HepG2 (cell line): Measurements from ENCODE around the gene POFUT1. TPM values are rescaled to one million over a fixed set of nuclear protein-coding genes. Genes with fewer than 3 reads are reported as not detected.

Experiments
- ELF3 ChIP-seq: IDR thresholded peaks from 2 replicates; pipeline ENCODE4 v1.6.1; 2016; ENCODE audit warnings: missing genetic modification reagents, missing compliant biosample characterization
- FOXA3 ChIP-seq: IDR thresholded peaks from 2 replicates; pipeline ENCODE4 v1.6.1; 2016; ENCODE audit warnings: missing genetic modification reagents, missing compliant biosample characterization
- HCFC1 ChIP-seq: fragments of 150-350 bp; IDR thresholded peaks from 2 replicates; pipeline ENCODE4 v1.6.1; 2014; ENCODE audit warnings: low read depth, low read length
- KAT8 ChIP-seq: IDR thresholded peaks from 2 replicates; pipeline ENCODE4 v1.6.1; 2016; ENCODE audit warnings: missing genetic modification reagents, missing compliant biosample characterization
- KDM2A ChIP-seq: sonication (generic); formaldehyde crosslinking; IDR thresholded peaks from 2 replicates; pipeline ENCODE4 v1.4.0; 2020; ENCODE audit warnings: low read depth, missing genetic modification reagents, borderline replicate concordance
- MTA1 ChIP-seq: sonication (generic); formaldehyde crosslinking; IDR thresholded peaks from 2 replicates; pipeline ENCODE4 v1.4.0; 2020; ENCODE audit warnings: missing genetic modification reagents, mild to moderate bottlenecking, borderline replicate concordance
- NFE2L1 ChIP-seq: sonication (generic); formaldehyde crosslinking; IDR thresholded peaks from 2 replicates; pipeline ENCODE4 v1.4.0; 2020; ENCODE audit warnings: missing genetic modification reagents, mild to moderate bottlenecking, borderline replicate concordance
- POLR2A ChIP-seq, 2 experiments: IDR thresholded peaks; 2 replicates each; pipeline ENCODE4 v1.6.1; 2011; ENCODE audit warnings: low read depth in 2 of 2, low read length in 2 of 2, mild to moderate bottlenecking in 1 of 2, moderate library complexity in 1 of 2; ENCODE audit not compliant: insufficient read depth in 1 of 2
- RELA ChIP-seq: sonication (generic); formaldehyde crosslinking; IDR thresholded peaks from 2 replicates; pipeline ENCODE4 v1.4.0; 2020; ENCODE audit warnings: missing genetic modification reagents
- SUZ12 ChIP-seq: fragments of 150-350 bp; IDR thresholded peaks from 2 replicates; pipeline ENCODE4 v1.6.1; 2014; ENCODE audit warnings: low read depth, low read length
- TCF12 ChIP-seq, 2 experiments: fragments of 450-650 bp in 1 of 2; sonication (generic) in 1 of 2; formaldehyde crosslinking in 1 of 2; IDR thresholded peaks; 2 replicates each; pipeline versions ENCODE4 v1.6.1 to v1.8.0; 2017 to 2022; ENCODE audit warnings: antibody characterized with exemption in 1 of 2, mild to moderate bottlenecking in 1 of 2, missing genetic modification reagents in 1 of 2, moderate library complexity in 1 of 2
- ZNF33A ChIP-seq: sonication (generic); formaldehyde crosslinking; IDR thresholded peaks from 2 replicates; pipeline ENCODE4 v1.5.1; 2020; ENCODE audit warnings: missing genetic modification reagents, mild to moderate bottlenecking, moderate library complexity, borderline replicate concordance
- ZNF549 ChIP-seq: sonication (generic); formaldehyde crosslinking; IDR thresholded peaks from 2 replicates; pipeline ENCODE4 v1.5.0; 2020; ENCODE audit warnings: missing genetic modification reagents
- ZNF564 ChIP-seq: sonication (generic); formaldehyde crosslinking; IDR thresholded peaks from 2 replicates; pipeline ENCODE4 v1.8.1; 2023; ENCODE audit warnings: mild to moderate bottlenecking, missing genetic modification reagents
- ZNF75D ChIP-seq: sonication (generic); formaldehyde crosslinking; IDR thresholded peaks from 2 replicates; pipeline ENCODE4 v1.8.1; 2023; ENCODE audit warnings: missing genetic modification reagents, mild to moderate bottlenecking, borderline replicate concordance
- ZNF839 ChIP-seq: sonication (generic); formaldehyde crosslinking; IDR thresholded peaks from 2 replicates; pipeline ENCODE4 v1.4.0; 2020; ENCODE audit warnings: missing genetic modification reagents, mild to moderate bottlenecking, borderline replicate concordance
- polyA plus RNA-seq, 8 experiments: library from polyadenylated mRNA; depleted of rRNA in 3 of 8; stranded (reverse) in 7 of 8; unstranded in 1 of 8; fragments of >200 nt; fragmentation: Illumina TruSeq in 4 of 8; extraction: Trizol in 4 of 8; gene quantifications; 2 replicates each; pipeline versions ENCODE4 v1.2.1 to v1.2.3, GENCODE V29; 2011 to 2016; ENCODE audit warnings: low read depth in 4 of 8, missing spikeins in 1 of 8, mixed read lengths in 1 of 8; ENCODE audit not compliant: insufficient read depth in 1 of 8
- total RNA-seq, 5 experiments: library from RNA; depleted of rRNA; stranded (reverse); fragments of >200 nt; fragmentation: Illumina TruSeq; extraction: Trizol; gene quantifications; 2 replicates each; pipeline ENCODE4 v1.2.3, GENCODE V29; 2016; ENCODE audit warnings: low read depth in 1 of 5
- TF ChIP-seq, protein P1 (sequence below): IDR thresholded peaks from 2 replicates; pipeline ENCODE4 v1.6.1; 2016; ENCODE audit warnings: low read depth, borderline replicate concordance
- TF ChIP-seq, protein P2 (sequence below): IDR thresholded peaks from 2 replicates; pipeline ENCODE4 v1.6.1; 2016; ENCODE audit warnings: missing genetic modification reagents, missing compliant biosample characterization
- TF ChIP-seq, protein P3 (sequence below), 2 experiments: sonication (generic) in 1 of 2; formaldehyde crosslinking in 1 of 2; IDR thresholded peaks; 2 replicates each; pipeline versions ENCODE4 v1.6.1 to v1.9.0; 2014 to 2022; ENCODE audit warnings: antibody characterized with exemption in 1 of 2, borderline replicate concordance in 1 of 2, inconsistent platforms in 1 of 2, low read depth in 1 of 2, missing genetic modification reagents in 1 of 2
- TF ChIP-seq, protein P4 (sequence below): sonication (generic); formaldehyde crosslinking; IDR thresholded peaks from 2 replicates; pipeline ENCODE4 v1.8.1; 2023; ENCODE audit warnings: mild to moderate bottlenecking, missing genetic modification reagents

Gene POFUT1
- total and polyA plus RNA-seq, 2 of the 13 experiments (the other 11 are each of a cell fraction or from before 2014, with no cell fraction given): 35.5 to 58.3 TPM

DNA sequence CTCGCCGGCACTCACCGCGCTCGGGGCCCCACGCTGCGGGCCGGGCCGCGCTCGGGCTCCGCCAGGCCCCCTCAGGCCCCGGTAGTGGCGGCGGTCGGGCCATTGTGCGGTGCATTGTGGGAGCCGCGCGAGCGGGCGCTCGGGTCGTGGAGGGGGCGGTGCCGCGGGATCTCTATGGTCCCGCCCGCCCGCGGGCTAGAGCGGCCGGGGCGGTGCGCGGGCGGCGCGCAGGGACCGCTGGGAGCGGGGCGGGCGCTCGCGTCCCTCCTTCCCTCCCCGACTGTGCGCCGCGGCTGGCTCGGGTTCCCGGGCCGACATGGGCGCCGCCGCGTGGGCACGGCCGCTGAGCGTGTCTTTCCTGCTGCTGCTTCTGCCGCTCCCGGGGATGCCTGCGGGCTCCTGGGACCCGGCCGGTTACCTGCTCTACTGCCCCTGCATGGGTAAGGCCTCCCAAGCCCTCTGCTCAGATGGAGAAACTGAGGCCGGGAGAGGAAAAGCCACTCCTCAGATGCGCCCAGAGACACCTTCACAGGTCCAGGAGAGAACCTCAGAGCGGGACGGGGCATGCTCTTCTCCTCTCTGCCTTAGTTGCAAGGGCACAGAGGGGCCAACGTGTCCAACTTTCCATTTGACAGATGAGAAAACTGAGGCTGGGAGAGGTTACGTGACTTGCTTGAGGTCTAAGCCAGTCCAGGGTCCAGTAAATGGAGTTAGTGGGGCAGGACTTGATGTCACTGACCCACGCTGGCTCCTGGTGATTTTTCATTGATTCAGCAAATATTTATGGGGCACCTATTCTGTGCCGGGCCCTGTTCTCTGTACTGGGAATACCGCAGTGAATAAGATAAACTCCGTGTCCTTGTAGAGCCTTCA is at the start of gene POFUT1, which contains the start of gene PLAGL2 (continued):
- TF ChIP-seq, protein P1, sequence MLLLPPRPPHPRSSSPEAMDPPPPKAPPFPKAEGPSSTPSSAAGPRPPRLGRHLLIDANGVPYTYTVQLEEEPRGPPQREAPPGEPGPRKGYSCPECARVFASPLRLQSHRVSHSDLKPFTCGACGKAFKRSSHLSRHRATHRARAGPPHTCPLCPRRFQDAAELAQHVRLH (CRISPR knock-in tag): peak; percentile 69
- TF ChIP-seq FOXA3 (CRISPR knock-in tag) (peak; percentile 64), KAT8 (CRISPR knock-in tag) (peak; percentile 75), HCFC1 (peak; percentile 66), MTA1 (CRISPR knock-in tag) (peak; percentile 85; the same call in 1 of the 2 replicates), ZNF839 (CRISPR knock-in tag) (peak; percentile 94), KDM2A (CRISPR knock-in tag) (peak; percentile 87), POLR2A (IDR thresholded peaks at IDR 0.05; ENCODE audit: insufficient read depth in 1 of 2, low read depth in 2 of 2, low read length in 2 of 2) (peak; percentile 92 to 96), NFE2L1 (CRISPR knock-in tag) (peak; percentile 88; the same call in 1 of the 2 replicates), TCF12 (IDR thresholded peaks at IDR 0.05) (no peak), TCF12 (CRISPR knock-in tag; IDR thresholded peaks at IDR 0.05) (peak; percentile 37), SUZ12 (peak; percentile 46; the same call in 1 of the 2 replicates), ELF3 (CRISPR knock-in tag) (peak; percentile 88), ZNF75D (CRISPR knock-in tag) (0 out of 2 replicates have a peak, but pooled peaks have one; percentile 6), ZNF549 (CRISPR knock-in tag) (0 out of 2 replicates have a peak, but pooled peaks have one; percentile 44), ZNF33A (CRISPR knock-in tag) (no peak), ZNF564 (CRISPR knock-in tag) (peak; percentile 87), RELA (CRISPR knock-in tag) (no peak; the same call in 1 of the 2 replicates)
- TF ChIP-seq, protein P2, sequence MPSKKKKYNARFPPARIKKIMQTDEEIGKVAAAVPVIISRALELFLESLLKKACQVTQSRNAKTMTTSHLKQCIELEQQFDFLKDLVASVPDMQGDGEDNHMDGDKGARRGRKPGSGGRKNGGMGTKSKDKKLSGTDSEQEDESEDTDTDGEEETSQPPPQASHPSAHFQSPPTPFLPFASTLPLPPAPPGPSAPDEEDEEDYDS (CRISPR knock-in tag): peak; percentile 93
- TF ChIP-seq, protein P3, sequence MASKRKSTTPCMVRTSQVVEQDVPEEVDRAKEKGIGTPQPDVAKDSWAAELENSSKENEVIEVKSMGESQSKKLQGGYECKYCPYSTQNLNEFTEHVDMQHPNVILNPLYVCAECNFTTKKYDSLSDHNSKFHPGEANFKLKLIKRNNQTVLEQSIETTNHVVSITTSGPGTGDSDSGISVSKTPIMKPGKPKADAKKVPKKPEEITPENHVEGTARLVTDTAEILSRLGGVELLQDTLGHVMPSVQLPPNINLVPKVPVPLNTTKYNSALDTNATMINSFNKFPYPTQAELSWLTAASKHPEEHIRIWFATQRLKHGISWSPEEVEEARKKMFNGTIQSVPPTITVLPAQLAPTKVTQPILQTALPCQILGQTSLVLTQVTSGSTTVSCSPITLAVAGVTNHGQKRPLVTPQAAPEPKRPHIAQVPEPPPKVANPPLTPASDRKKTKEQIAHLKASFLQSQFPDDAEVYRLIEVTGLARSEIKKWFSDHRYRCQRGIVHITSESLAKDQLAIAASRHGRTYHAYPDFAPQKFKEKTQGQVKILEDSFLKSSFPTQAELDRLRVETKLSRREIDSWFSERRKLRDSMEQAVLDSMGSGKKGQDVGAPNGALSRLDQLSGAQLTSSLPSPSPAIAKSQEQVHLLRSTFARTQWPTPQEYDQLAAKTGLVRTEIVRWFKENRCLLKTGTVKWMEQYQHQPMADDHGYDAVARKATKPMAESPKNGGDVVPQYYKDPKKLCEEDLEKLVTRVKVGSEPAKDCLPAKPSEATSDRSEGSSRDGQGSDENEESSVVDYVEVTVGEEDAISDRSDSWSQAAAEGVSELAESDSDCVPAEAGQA (IDR thresholded peaks at IDR 0.05; ENCODE audit: low read depth): no peak; the same call in 1 of the 2 replicates
- TF ChIP-seq, protein P3 (CRISPR knock-in tag; IDR thresholded peaks at IDR 0.05; ENCODE audit: borderline replicate concordance): peak; percentile 97; the same call in 1 of the 2 replicates
- TF ChIP-seq, protein P4, sequence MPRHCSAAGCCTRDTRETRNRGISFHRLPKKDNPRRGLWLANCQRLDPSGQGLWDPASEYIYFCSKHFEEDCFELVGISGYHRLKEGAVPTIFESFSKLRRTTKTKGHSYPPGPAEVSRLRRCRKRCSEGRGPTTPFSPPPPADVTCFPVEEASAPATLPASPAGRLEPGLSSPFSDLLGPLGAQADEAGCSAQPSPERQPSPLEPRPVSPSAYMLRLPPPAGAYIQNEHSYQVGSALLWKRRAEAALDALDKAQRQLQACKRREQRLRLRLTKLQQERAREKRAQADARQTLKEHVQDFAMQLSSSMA: peak; percentile 85; the same call in 1 of the 2 replicates
